A673 (cell line): ENCODE measurements around the gene NKD2. TPM values are rescaled to one million over a fixed set of nuclear protein-coding genes. Genes with fewer than 3 reads are reported as not detected.

Source experiments
- BruUV-seq: library from RNA; stranded (reverse); fragments of 400-500 nt; replicated peaks from 2 replicates; lab custom pipeline; 2021; lab: Mats Ljungman, UMichigan
- CTCF ChIA-PET: fragments of 300-600 bp; sonication (Branson Sonifier 250); formaldehyde crosslinking; loops from one replicate; lab custom pipeline; 2022; ENCODE audit warnings: antibody characterized with exemption; lab: Charles Lee
- POLR2A ChIA-PET: fragments of 300-600 bp; sonication (Branson Sonifier 250); formaldehyde crosslinking; loops from one replicate; lab custom pipeline; 2022; ENCODE audit warnings: antibody characterized with exemption; ENCODE audit not compliant: low non-redundant PET; lab: Charles Lee
- DNase-seq: peaks from one replicate; pipeline ENCODE4 v3.0.0-alpha.2; 2015; ENCODE audit warnings: low spot score
- H3K27ac ChIP-seq: fragments of 200-600 bp; sonication (generic); 2 replicates; pipeline ENCODE4 v1.5.1; 2016; ENCODE audit warnings: mixed run types, low read depth, mild to moderate bottlenecking, mixed read lengths, antibody characterized with exemption, low read length; ENCODE audit not compliant: poor library complexity, severe bottlenecking
- H3K27me3 ChIP-seq: fragments of 200-600 bp; sonication (generic); replicated peaks from 2 replicates; pipeline ENCODE4 v1.6.1; 2017; ENCODE audit warnings: mixed run types, low read depth, mild to moderate bottlenecking, mixed read lengths, antibody characterized with exemption, low read length; ENCODE audit not compliant: insufficient read depth, poor library complexity
- H3K36me3 ChIP-seq: fragments of 200-600 bp; sonication (generic); 2 replicates; pipeline ENCODE4 v1.6.1; 2016; ENCODE audit warnings: mixed run types, mild to moderate bottlenecking, mixed read lengths, antibody characterized with exemption, low read length; ENCODE audit not compliant: insufficient read depth, poor library complexity, severe bottlenecking
- H3K4me1 ChIP-seq: fragments of 200-600 bp; sonication (generic); 2 replicates; pipeline ENCODE4 v1.6.1; 2017; ENCODE audit warnings: mixed run types, mild to moderate bottlenecking, mixed read lengths, antibody characterized with exemption, low read length; ENCODE audit not compliant: insufficient read depth, poor library complexity, severe bottlenecking
- H3K4me3 ChIP-seq: fragments of 200-600 bp; sonication (generic); 2 replicates; pipeline ENCODE4 v1.5.1; 2016; ENCODE audit warnings: low read depth, mixed run types, mild to moderate bottlenecking, mixed read lengths, low read length; ENCODE audit not compliant: poor library complexity, severe bottlenecking
- H3K9me3 ChIP-seq: fragments of 200-600 bp; sonication (generic); 2 replicates; pipeline ENCODE4 v1.6.1; 2016; ENCODE audit warnings: mixed run types, low read depth, mild to moderate bottlenecking, mixed read lengths, antibody characterized with exemption, low read length; ENCODE audit not compliant: poor library complexity, severe bottlenecking
- CTCF ChIP-seq: fragments of 300-800, 200-600 bp; sonication (generic); conservative IDR thresholded peaks from 2 replicates; pipeline ENCODE4 v1.5.1; 2017; ENCODE audit warnings: low read depth, mild to moderate bottlenecking, antibody characterized with exemption, low read length, moderate library complexity, mixed read lengths
- EZH2 ChIP-seq: fragments of 200-600 bp; sonication (generic); IDR thresholded peaks from 2 replicates; pipeline ENCODE4 v1.6.1; 2017; ENCODE audit warnings: borderline replicate concordance, low read depth, mild to moderate bottlenecking, mixed read lengths, antibody characterized with exemption, low read length; ENCODE audit not compliant: poor library complexity, severe bottlenecking
- intact Hi-C: fragments of 100-400 bp; cut with micrococcal nuclease; formaldehyde crosslinking; loops from one replicate; pipeline ENCODE4 v1.10.0; 2022; ENCODE audit not compliant: unreplicated experiment
- total RNA-seq: library from RNA; stranded (reverse); gene quantifications from 2 replicates; pipeline ENCODE4 v1.2.3, GENCODE V29; 2021

Gene NKD2
- total RNA-seq, 1 experiment from 2014 or later: 23.5 TPM

GRCh38 chr5:1037123-1037670 is 28.6 kb downstream of the NKD2 start:
- no peaks in the 10 kb centered on the region for H3K27me3 ChIP-seq
- ChIA-PET CTCF (interaction anchor here (0.5 to 0.7 kb wide), 3 partner anchors 29 to 103 kb away, joined by 3 read pairs; no protein-coding TSS in a partner anchor), POLR2A (no interaction called here)
- H3K4me3 ChIP-seq: no peak overlapping the region
- H3K27ac ChIP-seq: peak overlapping the region; percentile 96
- H3K4me1 ChIP-seq: peaks cover 22% of the 10 kb centered on the region
- intact Hi-C loops: no loop called here
- peaks cover 6% of the 10 kb centered on the region for H3K9me3 ChIP-seq
- no peak for DNase-seq
- H3K36me3 ChIP-seq: peaks cover 5% of the 10 kb centered on the region
- TF ChIP-seq CTCF (no peak), EZH2 (no peak)
- BruUV-seq: no TSS peak

DNA sequence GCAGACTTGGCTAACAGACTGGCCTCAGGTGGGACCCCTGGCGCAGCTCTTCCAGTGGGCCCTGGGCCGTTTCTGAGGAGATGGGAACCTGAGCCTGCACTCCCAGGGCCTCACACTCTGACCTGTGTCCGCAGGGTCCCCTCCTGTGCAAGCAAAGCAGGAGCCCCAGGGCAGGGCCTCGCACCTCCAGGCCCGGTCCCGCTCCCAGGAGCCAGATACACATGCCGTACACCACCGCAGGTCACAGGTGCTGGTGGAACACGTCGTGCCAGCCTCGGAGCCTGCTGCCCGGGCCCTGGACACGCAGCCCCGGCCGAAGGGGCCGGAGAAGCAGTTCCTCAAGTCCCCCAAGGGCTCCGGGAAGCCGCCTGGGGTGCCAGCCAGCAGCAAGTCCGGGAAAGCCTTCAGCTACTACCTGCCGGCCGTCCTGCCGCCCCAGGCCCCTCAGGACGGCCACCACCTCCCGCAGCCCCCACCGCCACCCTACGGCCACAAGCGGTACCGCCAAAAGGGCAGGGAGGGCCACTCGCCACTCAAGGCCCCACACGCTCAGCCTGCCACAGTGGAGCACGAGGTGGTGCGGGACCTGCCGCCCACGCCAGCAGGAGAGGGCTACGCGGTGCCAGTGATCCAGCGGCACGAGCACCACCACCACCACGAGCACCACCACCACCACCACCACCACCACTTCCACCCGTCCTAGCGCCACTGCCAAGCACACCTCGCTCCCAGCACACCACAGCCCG is 29.2 kb downstream of the NKD2 start:
- CTCF ChIA-PET: interaction anchor here (0.5 kb wide), 2 partner anchors 31 to 102 kb away, joined by 3 to 4 read pairs; no protein-coding TSS in a partner anchor
- peaks cover 5% of the 10 kb centered on the region for H3K36me3 ChIP-seq
- peaks cover 22% of the 10 kb centered on the region for H3K4me1 ChIP-seq
- intact Hi-C loops: no loop called here
- POLR2A ChIA-PET: no interaction called here
- H3K4me3 ChIP-seq: no peak overlapping the region
- no peak for DNase-seq
- TF ChIP-seq CTCF (no peak), EZH2 (no peak)
- no TSS peak for BruUV-seq
- no peaks in the 10 kb centered on the region for H3K27me3 ChIP-seq
- peaks cover 6% of the 10 kb centered on the region for H3K9me3 ChIP-seq
- peak overlapping the region; percentile 96 for H3K27ac ChIP-seq

DNA sequence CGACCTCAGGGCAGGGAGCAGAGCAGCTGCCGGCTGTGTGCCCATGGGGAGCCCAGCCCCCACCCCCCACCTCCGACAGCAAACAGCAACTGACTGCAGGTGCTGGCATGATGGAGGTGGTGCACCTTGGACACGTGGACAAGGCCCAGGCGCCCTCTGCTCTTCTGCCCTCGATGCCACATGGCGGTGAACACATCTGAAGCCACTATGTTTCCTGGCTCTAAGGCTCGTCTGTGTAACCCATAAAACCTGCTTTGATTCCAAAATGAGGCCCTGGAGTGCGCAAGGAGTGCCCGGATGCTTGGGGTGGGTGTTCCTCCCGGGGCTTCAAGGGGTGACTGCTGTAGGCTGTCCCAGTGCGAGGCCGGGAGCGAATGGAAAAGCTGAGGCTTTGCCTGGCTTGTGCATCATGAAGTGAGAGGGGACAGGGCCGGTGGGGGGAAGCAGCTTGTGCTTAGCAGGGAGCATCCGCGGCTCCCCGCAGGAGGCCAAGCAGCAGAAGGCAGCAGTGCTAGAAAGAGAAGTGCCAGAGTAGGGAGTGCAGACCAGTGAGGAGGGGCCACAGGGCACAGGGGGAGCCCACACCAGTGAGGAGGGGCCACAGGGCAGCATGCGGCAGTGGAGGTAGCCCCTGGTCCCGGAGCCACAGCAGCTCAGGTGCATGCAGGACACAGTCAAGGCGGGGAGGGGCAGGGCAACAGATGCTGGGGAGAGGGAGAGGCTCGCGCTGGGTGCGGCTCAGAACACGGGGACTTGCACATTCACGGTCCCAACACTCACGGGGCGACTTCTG is 30.0 kb downstream of the NKD2 start:
- peak; percentile 96 for DNase-seq
- POLR2A ChIA-PET: no interaction called here
- CTCF ChIA-PET: interaction anchor here (0.5 kb wide), 1 partner anchor 31 kb away, joined by 4 read pairs; no protein-coding TSS in a partner anchor
- Histone ChIP-seq H3K27me3 (no peaks in the 10 kb centered on the region), H3K27ac (peak overlapping the region; percentile 96), H3K4me1 (peaks cover 22% of the 10 kb centered on the region), H3K9me3 (peaks cover 6% of the 10 kb centered on the region), H3K4me3 (peak overlapping the region; percentile 28), H3K36me3 (peaks cover 5% of the 10 kb centered on the region)
- no TSS peak for BruUV-seq
- intact Hi-C loops: no loop called here
- TF ChIP-seq CTCF: no peak
- TF ChIP-seq EZH2: no peak
